NT2/D1 (cell line): ENCODE results near the gene ORAI2.
"Not testable (repeated sequence)": the region's sequence is repeated elsewhere in the genome, so short reads cannot be mapped to it uniquely, and the experiment has no call there.

Source experiments
- SUZ12 ChIP-seq: IDR thresholded peaks from 2 replicates; pipeline ENCODE4 v1.6.1; 2011; ENCODE audit not compliant: insufficient read length, insufficient read depth; ENCODE audit errors: extremely low read depth
- YY1 ChIP-seq: IDR thresholded peaks from 2 replicates; pipeline ENCODE4 v1.6.1; 2011; ENCODE audit not compliant: insufficient read length, insufficient read depth

- TF ChIP-seq YY1, SUZ12: not testable (repeated sequence)
Observed at GRCh38 chr7:102479982-102480637, 46.7 kb downstream of the ORAI2 start.
